Measurements from ENCODE around the gene CD22.

CD22 gene

DNA sequence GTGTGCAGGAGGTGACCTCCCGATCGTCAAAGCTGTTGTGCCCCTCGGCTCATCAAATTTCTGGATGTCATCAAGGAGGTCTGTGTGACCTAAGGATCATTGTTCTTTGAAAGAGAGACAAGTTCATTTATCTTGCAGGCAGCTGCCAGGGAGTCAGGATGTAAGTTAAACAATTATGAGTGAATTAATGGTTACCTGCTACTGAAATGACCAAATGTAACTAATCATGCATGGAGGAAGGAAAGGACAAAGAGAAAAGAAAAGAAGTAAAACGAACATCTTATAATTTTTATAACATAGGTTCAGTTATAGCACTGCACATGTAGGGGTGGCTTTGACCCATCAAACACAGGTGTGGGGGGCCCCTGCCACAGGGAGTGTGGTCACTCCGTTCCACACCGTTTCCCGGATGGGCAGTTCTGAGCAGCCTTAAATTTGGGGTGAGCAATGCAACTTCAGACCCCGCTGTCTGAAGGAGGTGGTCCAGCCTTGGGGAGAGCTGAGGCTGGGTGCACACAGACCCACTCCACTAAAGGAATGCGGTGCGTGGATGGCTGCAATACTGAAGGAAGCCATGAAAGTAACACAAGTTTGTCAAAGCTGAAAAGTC is 5.3 kb downstream of the CD22 start:
- in situ Hi-C loops (cut with MboI; ENCODE audit: low pct_unique_long_range_greater_than_20kb, low sequenced_read_pairs): no loop called here
- no peak for DNase-seq

DNA sequence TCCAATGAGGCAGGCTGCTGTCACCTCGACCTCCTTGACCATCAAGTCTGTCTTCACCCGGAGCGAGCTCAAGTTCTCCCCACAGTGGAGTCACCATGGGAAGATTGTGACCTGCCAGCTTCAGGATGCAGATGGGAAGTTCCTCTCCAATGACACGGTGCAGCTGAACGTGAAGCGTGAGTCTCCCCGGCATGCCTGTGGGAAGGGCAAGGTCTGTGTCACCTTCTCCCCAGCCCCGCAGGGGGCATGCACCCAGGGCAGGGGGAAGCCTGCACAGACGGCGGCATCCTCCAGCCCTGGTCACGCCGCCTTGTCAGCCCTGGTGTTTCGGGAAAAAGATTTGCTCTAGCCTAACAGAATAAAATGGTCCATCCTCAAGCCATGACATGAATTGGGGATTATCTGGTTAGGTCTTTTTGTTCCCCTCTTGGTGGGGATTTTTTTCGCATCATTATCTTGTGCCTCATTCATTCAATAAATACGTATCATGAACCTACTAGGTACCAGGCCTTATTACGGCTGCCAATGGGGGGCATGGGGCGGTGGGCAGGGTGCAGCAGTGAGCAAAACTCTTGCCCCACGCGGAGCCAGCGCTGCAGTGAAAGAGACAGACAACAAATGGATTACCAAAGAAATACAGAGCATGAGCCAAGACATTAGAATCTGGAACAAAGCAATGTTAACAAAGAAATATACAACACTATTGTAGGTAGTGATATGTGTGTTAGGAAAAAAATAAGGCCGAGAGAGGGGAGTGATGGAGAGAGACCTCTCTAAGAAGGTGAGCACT is 7.4 kb downstream of the CD22 start:
- in situ Hi-C loops (cut with MboI; ENCODE audit: low pct_unique_long_range_greater_than_20kb, low sequenced_read_pairs): no loop called here
- DNase-seq: no peak

DNA sequence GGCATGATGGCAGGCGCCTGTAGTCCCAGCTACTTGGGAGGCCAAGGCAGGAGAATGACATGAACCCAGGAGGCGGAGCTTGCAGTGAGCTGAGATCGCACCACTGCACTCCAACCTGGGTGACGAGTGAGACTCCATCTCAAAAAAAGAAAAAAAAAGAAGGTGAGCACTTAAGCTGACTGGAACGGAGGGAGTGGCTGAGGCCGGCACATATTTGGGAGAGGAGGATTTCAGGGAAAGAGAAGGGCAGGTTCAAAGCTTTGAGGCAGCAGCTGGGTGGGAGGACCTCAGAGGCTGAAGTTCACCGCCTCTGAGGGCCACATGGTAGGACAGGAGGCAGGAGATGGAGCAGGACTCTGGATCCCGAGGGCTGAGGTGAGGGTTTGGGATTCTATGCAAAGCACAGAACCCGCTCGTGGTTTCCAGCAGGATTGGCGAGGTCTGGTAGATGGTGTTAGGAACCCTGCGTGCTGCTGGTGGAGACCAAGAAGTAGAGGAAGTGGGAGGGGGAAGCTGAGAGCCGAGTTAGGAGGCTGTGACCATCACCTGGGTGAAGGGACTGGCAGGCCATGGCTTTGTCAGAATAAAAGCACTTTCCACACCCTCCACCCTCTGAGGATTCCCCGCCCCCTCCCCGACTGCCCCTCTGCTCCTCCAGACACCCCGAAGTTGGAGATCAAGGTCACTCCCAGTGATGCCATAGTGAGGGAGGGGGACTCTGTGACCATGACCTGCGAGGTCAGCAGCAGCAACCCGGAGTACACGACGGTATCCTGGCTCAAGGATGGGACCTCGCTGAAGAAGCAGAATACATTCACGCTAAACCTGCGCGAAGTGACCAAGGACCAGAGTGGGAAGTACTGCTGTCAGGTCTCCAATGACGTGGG is 8.4 kb downstream of the CD22 start:
- in situ Hi-C loops (cut with MboI; ENCODE audit: low pct_unique_long_range_greater_than_20kb, low sequenced_read_pairs): no loop called here
- no peak for DNase-seq

DNA sequence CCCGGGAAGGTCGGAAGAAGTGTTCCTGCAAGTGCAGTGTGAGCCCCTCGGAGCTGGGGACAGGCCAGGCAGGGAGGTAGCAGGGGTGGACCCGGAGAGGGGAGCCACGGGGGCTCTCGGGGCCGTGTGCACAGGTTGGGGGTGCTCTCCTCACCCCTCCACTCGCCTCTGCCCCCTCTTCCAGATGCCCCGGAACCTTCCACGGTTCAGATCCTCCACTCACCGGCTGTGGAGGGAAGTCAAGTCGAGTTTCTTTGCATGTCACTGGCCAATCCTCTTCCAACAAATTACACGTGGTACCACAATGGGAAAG is 9.0 kb downstream of the CD22 start:
- in situ Hi-C loops (cut with MboI; ENCODE audit: low pct_unique_long_range_greater_than_20kb, low sequenced_read_pairs): no loop called here
- DNase-seq: no peak

DNA sequence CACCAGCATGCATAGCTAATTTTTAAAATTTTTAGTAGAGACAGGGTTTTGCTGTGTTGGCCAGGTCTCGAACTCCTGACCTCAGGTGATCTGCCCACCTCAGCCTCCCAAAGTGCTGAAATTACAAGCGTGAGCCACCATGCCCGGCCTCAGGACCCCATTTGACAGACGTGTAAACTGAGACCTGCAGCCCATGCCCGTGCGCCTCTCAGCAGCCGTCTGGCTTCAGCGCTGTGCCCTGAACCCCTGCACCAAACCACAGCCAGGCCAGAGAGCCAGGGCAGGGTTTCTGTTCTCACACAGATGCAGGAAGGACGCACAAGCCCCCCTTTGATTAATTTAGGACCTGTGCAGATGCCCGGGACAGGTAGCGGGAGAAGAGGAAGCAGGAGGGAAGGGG is 11.4 kb downstream of the CD22 start:
- in situ Hi-C loops (cut with MboI; ENCODE audit: low pct_unique_long_range_greater_than_20kb, low sequenced_read_pairs): no loop called here
- DNase-seq: no peak

DNA sequence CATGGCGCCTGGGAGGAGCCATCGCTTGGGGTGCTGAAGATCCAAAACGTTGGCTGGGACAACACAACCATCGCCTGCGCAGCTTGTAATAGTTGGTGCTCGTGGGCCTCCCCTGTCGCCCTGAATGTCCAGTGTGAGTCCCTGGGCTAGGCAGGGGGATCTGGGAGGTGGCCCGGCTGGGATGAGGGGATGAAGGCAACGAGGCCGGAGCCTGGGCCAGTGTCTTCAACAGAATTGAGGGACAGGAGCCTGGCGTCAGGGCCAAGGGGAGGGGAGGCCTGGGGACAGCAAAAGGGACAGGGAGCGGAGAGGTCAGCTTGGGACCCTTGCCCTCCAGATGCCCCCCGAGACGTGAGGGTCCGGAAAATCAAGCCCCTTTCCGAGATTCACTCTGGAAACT is 12.0 kb downstream of the CD22 start:
- no peak for DNase-seq
- in situ Hi-C loops (cut with MboI; ENCODE audit: low pct_unique_long_range_greater_than_20kb, low sequenced_read_pairs): no loop called here

DNA sequence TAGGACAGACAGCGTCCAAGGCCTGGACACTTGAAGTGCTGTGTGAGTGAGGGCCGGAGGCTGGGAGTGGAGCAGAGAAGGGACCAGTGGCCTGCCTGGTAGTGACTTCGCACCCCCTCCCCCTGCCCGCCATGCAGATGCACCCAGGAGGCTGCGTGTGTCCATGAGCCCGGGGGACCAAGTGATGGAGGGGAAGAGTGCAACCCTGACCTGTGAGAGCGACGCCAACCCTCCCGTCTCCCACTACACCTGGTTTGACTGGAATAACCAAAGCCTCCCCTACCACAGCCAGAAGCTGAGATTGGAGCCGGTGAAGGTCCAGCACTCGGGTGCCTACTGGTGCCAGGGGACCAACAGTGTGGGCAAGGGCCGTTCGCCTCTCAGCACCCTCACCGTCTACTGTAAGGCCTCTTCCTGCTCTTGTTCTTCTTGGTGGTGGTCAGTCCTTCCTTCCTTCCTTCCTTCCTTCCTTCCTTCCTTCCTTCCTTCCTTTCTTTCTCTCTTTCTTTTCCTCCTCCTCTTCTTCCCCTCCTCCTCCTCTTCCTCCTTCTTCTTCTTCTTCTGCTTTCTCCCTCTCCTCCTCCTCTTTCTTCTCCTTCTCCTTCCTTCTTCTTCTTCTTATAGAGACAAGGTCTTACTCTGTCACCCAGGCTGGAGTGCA is 12.7 kb downstream of the CD22 start:
- in situ Hi-C loops (cut with MboI; ENCODE audit: low pct_unique_long_range_greater_than_20kb, low sequenced_read_pairs): no loop called here

DNA sequence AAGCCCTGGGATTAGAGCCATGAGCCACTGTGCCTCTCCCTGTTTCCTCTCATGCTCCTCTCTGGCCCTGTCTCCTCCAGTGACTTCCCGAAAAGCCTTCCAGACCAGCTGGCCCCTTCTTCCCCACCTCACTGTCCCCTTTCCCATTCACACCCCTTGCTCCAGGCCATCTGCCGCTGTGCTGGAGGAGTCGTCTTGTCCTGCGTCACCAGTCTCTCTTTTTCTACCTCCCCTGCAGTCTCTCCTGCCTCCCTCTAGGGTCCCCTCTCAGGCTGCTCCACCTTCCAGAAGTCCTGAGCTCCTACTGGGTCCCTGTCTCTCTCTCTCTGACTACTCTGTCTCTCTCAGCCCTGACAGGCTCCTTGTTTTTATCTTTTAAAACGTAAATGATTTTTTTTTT is 13.4 kb downstream of the CD22 start:
- in situ Hi-C loops (cut with MboI; ENCODE audit: low pct_unique_long_range_greater_than_20kb, low sequenced_read_pairs): no loop called here
- no peak for DNase-seq

More for the DNA sequence above, 12.7 kb downstream of the CD22 start:
- DNase-seq: no peak

DNA sequence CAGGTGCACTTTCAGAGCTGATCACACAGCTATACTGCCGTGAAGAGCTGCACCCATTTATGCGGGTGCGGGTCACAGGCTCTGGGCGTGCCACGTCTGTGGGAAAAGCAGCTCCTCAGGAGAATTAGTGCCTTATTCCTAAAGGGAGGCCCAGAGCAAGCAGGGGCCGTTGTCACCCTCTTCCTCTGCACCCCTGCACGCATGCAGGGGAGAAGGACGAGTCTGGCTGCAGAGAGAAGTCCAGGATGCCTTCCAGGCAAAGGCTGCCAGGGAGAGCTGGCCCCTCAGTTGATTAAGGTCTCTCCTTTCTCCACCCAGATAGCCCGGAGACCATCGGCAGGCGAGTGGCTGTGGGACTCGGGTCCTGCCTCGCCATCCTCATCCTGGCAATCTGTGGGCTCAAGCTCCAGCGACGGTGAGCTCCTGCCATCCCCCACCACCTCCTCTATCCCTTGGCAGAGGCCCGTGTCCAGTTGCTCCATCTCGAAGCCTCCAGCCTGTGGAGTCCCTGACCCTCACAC is 15.6 kb downstream of the CD22 start:
- DNase-seq: no peak
- in situ Hi-C loops (cut with MboI; ENCODE audit: low pct_unique_long_range_greater_than_20kb, low sequenced_read_pairs): no loop called here

DNA sequence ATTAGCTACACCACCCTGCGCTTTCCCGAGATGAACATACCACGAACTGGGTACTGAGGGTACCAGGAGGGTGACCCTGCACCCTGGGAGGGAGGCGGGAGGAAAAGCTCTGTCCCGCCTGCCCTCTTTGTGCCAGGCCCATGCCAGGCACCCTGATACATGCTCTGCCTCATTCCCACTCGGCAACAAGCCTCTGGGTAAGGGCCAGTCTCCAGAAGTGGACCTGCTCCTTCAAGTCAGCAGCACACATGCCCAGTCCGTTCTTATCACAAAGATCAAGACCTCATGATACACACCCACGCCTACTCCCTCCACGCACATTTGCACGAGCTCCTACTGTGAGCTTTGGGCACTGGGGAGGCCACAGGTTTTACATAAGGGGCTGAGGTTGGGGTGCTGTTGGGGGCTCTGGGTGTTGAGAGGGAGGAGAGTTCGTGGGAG is 16.7 kb downstream of the CD22 start:
- in situ Hi-C loops (cut with MboI; ENCODE audit: low pct_unique_long_range_greater_than_20kb, low sequenced_read_pairs): no loop called here

DNA sequence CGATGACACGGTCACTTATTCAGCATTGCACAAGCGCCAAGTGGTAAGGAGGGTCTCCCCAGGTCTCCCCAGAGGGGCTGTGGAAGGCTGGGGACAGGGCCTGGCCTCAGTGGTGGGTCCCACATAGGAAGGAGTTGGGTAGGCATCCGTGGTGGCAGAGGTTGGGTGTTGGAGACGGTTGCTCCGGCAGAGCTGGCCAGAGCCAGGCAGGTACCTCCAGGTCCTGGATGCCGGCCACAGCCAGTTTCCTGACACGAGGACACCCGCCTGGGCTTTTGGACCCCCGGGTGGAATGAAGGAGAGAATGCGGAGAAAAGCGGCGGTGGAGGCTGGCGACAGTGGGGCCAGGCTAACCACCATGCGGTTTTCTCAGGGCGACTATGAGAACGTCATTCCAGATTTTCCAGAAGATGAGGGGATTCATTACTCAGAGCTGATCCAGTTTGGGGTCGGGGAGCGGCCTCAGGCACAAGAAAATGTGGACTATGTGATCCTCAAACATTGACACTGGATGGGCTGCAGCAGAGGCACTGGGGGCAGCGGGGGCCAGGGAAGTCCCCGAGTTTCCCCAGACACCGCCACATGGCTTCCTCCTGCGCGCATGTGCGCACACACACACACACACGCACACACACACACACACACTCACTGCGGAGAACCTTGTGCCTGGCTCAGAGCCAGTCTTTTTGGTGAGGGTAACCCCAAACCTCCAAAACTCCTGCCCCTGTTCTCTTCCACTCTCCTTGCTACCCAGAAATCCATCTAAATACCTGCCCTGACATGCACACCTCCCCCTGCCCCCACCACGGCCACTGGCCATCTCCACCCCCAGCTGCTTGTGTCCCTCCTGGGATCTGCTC is 17.4 kb downstream of the CD22 start:
- DNase-seq: no peak
- in situ Hi-C loops (cut with MboI; ENCODE audit: low pct_unique_long_range_greater_than_20kb, low sequenced_read_pairs): no loop called here

More for the DNA sequence above, 16.7 kb downstream of the CD22 start:
- DNase-seq: no peak

DNA sequence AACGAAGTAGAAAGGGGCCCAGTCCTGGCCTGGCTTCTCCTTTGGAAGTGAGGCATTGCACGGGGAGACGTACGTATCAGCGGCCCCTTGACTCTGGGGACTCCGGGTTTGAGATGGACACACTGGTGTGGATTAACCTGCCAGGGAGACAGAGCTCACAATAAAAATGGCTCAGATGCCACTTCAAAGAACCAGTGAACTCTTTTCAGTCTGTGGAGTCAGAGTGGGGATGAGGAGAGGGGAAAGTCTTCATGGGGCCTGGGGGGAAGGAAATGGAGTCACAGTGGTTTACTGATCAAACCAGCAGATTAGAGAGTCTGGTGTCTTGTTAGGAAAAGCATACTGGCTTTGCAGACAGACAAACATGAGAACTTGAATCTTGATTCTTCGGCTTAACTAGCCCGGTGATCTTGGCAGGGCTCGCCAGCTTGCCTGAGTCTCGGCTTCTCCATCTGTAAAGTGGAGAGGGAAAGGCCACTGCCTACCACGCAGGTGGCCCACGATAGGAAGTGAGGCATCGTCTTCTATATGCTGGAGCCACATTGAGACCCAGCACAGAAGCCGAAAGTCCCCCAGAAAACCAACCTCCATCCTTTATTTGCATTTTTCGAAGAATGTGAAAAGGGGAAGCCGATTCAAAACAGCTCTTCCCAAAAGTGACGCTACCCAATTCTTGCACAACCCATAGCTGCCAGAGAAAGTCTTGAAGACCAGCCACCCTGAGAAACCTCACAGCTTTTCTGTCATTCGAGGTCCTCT is 18.4 kb downstream of the CD22 start, which contains the start of gene FFAR1:
Gene FFAR1, plus strand, starts transcription at position 732 of the 759 bp plus-strand sequence. CDS start 3,650 bp downstream, outside the sequence.
- DNase-seq: peak; percentile 61
- in situ Hi-C loops (cut with MboI; ENCODE audit: low pct_unique_long_range_greater_than_20kb, low sequenced_read_pairs): no loop called here

DNA sequence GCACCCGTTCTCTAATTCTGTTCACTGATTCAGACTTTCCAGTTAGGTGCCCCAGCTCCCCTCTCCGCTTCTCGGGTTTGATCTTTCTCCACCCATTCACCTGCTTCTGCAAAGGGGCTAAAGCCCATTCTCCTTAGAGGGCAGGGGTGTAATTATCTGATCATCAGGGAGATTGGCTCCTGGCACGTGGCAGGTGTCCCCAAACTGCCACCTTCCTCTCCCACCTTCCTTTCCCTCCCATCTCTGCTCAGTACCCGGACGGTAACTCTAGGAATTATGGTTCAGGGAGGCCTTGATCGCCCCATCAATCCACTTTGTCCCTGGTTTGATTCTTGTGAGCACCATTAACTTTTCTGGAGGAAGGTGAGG is 18.9 kb downstream of the CD22 start:
- DNase-seq: no peak
- in situ Hi-C loops (cut with MboI; ENCODE audit: low pct_unique_long_range_greater_than_20kb, low sequenced_read_pairs): no loop called here

DNA sequence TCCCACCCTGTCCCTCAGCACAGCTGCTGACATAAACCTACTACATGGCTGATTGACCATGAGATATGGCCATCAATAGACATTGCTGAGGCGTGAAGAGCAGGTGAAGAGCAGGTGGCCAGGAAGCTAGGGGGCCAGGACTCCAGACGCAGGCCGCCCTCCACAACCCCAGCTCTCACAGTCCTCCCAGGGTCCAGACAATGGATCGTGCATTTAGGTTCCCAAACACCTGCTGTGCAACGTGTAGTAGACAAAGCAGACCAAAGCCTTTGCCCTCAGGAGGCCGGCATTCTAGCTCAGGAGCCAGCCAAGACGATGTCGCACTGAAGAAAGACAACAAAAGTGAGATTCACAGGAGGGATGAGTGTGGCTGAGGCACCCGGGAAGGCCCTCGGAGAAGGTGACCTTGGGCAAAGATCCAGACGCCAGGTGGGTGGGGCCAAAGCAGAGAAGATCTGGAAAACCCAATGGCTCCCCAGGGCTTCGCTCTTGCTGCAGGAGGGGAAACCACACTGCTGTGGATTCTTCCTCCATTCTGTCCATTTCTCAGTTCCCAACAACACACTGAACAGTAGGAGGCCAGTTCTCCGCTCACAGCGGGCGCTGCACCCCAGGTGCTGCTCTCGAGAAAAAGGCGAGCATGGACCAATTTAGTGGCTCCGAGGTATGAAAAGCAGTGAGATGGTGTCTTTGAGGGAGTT is 20.1 kb downstream of the CD22 start:
- DNase-seq: no peak
- in situ Hi-C loops (cut with MboI; ENCODE audit: low pct_unique_long_range_greater_than_20kb, low sequenced_read_pairs): no loop called here

DNA sequence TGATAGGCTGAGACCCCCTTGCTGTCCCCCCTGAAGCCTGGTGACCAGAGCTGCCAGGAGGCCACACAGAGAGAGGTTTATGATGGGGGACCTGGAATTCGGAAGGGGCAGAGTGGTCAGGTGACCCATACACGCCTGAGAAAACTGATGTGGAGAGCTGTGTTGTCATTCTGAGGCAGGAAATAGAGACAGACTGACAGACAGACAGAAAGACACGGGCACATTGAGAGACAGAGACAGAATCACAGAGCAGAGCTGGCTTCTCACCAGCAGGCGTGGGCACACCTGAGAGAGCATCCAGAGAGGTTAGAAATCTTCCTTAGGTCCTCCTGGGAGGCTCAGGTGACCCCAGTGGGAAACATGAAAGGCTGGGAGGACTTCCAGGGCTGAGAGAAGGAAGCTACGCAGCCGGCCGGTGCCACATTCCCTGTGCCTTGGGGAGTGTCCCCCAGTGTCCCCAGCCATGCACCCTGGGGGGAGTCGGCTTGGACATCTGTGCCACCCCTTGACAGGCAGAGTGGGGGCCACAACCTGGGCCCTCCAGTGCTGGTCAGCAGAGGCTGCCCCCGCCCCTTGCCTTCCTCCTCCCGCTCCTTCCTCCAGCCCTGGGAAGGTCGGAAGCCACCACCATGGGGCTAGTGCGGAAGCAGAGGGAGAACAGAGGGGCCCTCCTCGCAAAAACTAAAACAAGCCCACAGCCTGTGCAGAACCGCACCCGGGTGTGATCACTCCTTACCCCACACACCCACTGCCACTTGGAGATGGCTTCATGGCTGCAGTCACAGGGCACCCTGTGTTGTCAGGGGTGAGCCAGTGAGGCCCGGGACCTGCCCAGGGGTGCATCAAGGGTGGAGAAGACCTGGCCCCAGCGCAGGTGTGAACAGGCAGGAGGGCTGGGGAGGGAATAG is 20.9 kb downstream of the CD22 start:
- no peak for DNase-seq
- in situ Hi-C loops (cut with MboI; ENCODE audit: low pct_unique_long_range_greater_than_20kb, low sequenced_read_pairs): no loop called here

DNA sequence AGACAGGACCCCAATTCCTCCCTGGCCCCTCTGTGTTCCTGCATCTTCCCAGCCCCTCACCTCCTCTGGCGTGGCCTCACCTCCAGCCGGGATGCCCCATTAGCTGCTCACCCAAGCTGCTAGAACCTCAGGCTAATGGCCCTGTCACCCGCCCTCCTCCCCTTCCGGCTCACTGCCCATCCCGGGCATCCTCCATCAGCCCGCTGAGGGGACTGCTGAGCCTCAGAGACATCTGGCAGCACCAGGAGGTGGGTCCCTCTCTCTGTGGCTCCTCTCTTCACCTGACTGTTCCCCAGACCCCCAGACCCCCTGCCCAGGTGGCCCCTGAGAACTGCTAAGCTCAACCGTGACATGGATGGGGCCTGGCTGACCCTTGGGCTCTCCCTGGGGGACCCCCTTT is 21.6 kb downstream of the CD22 start:
- in situ Hi-C loops (cut with MboI; ENCODE audit: low pct_unique_long_range_greater_than_20kb, low sequenced_read_pairs): no loop called here
- no peak for DNase-seq
